HG03280 (cell line): ENCODE measurements around the gene HHAT.

Experiments
- ATAC-seq: cut with Tn5 transposase; IDR thresholded peaks from one replicate; pipeline ENCODE4 v1.9.1; 2021; ENCODE audit warnings: mild to moderate bottlenecking, moderate library complexity; ENCODE audit not compliant: unreplicated experiment

HHAT gene

DNA sequence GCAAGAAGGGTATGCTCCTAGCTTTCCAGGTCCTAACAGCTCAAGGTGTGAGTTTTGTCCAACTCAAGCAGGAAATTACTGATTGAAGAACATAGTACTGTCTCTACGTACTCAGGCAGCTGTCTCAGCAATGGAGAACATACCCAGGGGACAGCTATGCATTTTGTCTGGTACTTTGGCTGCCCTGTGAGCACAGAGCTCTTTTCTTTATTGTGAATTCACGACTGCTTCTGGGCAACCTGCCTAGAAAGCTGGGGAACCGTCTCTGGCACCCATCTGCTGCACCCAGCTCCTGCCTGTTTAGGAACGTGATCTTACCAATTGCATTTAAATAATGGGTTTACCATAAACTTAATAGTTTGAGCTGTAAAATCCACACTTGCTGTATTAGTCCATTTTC lies 258.1 kb downstream of the HHAT start:
- ATAC-seq: no peak

DNA sequence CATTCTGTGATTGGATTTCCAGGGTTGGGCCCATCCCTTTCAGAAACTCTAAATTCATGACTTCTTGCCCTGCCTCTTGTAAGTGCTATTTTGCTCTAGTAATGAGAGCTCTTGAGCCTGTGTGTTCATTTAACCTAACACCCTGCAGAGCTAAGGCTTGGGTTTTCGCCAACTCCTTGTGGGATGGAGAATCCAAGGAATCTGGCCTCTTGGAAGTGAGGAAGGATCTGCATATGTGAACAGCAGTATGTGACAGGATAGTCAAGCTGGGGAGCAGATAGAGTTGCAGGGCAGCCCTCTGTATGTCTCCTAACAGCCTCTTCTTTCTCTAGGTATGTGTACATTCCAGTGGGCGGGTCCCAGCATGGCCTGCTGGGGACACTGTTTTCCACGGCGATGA lies 258.9 kb downstream of the HHAT start:
- ATAC-seq: no peak

DNA sequence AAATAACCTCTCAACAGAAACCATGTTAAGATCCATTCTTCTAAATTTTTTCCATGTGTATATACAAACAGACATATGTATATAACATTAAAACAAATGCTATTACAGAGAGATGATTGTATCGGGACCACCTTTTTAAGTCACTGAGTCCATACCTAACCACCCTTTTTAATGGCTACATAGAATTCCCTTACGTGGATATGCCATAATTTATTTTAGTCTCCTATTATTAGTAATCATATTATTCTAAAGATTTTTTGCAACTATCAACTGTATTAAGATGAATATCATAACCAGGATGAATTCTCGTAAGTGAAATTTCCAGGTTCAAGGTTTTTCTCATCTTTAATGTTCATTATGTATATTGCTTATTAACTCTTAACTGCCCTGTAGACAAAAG lies 259.7 kb downstream of the HHAT start:
- ATAC-seq: no peak

DNA sequence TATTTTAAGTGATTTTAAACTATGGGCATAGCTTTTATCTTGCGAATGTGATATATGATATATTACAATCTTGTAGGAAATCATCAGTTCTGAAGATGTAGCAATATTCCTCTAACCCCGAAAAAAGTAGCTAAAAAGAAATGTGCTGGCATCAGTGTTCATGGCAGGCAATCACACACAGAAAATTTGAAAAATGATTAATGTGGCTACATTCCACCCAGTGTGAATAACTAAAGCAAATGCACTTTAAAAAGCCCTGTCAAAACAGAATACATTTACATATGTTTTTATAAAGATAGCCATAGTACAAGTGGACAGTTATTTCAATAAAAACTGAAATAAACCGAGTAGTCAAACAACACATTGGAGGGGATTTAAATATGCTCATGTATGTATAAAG lies 260.2 kb downstream of the HHAT start:
- ATAC-seq: no peak

DNA sequence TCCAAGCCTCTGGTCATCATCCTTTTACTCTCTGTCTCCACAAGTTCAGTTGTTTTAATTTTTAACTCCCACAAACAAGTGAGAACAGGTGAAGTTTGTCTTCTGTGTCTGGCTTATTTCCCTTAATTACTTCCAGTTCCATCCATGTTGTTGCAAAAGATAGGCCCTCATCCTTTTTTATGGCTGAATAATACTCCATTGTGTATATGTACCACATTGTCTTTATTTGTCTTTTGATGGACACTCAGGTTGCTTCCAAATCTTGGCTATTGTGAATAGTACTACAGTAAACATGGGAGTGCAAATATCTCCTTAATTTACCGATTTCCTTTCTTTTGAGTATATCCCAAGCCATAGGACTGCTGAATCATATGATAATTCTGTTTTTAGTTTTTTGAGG lies 262.5 kb downstream of the HHAT start:
- ATAC-seq: no peak

DNA sequence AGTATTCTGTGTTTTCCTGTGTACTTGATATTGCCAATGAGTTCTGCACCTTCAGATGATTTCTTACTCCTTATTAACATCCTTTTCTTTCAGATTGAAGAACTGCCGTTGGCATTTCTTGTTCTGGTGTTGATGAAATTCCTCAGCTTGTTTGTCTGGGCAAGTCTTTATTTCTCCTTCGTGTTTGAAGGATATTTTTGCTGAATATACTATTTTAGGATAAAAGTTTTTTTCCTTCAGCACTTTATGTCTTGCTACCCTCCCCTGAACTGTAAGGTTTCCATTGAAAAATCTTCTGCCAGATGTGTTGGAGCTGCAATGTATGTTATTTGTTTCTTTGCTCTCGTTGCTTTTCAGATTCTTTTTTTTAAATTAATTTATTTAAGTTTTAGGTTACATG lies 265.9 kb downstream of the HHAT start:
- no peak for ATAC-seq

DNA sequence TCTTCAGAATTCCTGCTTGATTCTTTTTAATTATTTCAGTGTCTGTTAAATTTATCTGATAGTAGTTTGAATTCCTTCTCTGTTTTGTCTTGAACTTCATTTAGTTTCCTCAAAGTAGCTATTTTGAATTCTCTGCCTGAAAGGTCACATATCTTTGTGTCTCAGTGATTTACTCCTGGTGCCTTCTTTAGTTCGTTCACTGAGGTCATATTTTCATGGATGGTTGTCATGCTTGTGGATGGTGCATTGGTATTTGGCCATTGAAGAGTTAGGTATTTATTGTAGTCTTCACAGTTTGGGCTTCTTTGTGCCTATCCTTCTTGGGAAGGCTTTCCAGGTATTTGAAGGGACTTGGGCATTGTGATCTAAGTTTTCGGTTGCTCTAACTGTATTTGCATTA lies 267.9 kb downstream of the HHAT start:
- no peak for ATAC-seq

DNA sequence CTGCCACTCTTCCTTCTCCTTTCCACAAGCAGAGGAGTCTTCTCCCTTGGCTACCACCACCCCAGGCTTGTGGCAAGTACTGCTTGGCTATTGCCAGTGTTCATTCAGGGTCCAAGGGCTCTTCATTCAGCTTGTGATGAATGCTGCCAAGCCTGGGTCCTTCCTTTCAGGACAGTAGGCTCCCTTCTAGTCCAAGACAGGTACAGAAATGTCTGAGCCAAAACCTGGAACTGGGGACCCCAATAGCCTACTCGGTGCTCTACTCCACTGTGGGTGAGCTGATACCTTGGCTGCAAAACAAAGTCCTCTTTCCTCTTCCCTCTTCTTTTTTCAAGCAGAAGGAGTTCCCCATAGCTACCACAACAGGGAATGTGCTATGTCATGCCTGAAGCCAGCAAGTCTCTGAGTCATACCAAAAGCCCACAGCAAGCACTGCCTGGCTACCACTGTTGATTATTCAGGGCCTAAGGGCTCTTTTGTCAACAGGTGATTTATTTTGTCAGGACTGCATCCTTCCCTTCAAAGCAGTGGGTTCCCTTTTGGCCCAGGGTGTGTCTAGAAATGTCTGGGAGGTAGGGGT lies 268.9 kb downstream of the HHAT start:
- no peak for ATAC-seq

DNA sequence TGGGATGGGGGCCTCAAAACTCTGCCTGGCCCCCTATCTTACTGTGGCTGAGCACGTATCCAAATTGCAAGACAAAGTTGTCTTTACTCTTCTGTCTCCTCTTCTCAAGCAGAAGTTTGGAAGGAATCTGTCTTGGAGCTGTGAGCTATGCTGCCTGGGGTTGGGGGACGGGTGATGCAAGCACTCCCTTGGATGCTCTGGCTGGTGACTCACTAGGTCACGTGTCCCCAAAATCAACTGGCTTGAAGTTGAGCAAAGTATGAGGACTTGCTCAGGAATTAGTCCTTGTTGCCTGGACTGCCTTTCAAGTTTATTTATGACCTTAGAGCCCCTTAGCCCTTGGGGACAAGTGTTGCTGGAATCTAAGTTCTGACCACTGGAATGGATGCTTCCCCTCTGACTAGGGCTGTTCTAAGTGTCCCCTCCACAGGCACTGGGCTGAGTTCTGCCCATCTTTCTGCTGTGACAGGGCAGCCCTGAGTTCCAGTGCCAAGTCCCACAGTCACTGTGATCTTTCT lies 269.5 kb downstream of the HHAT start:
- no peak for ATAC-seq

DNA sequence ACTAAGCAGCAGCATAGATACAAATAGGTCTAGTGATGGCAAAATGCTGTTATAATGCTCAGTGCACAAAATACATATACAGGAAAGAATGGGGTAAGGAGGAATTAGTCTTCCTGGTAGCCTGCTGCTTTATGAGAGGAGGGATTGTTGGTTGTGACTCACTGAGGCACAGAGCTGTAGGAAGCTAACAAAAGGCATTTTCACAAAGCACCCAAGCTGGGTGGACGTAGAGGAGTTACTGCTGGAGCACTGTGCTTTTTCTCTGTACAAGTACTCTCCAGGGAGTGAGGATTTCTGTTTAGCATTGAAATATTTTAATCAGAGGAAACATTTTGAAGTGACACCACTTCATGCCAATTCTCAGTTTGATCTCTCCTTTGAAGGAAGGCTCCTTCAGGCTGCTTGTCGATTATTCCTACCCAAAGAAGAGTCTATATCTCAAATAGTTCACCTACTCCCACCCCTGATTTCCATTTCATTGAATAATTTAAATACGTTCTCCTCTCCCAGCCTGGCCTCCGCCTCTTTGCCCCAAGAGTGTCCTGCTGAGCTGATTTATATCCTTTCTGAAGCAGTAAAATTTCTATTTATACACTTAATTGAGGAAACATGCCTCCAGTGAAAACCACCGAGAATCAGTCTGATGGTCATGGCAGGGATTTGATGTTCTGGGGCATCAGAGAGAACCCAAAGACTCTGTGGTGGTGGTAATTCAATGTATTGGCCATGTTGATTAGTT lies 271.9 kb downstream of the HHAT start:
- ATAC-seq: no peak

DNA sequence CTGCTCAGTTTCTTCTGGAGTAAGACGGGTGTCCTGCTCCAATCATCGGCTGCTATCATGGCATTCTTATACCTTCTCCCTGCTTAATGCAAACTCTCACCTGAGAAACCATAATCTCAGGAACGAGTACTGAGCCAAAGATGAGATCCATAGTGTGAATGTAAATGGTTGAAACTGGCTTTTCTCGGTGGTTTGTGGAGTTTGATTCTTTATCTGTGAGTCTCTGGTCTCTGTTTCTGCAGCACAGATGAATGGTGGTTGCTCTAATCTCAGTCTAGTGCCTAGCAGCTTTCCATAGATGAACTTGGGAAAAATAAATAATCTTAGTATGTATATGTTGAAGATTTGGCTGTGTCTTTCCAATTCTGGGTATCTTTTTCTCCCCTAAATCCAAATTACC lies 274.4 kb downstream of the HHAT start:
- ATAC-seq: no peak

DNA sequence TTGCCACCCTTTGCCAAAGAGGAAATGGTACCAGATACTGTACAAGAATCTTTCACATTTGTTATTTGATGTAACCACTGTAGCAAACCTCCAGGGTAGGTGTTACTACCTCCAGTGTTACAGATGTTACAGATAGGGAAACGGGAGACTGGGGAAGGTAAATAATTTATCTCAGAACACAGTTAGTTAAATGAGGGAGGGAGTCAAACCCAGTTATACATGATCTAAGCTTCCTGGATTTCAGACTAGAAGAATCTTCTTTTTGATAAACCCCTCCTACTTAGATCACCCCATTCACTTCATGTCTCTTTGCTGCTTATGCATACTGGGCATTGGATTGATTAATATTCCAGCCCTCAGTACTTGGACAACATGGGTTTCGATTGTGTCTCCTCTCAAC lies 276.4 kb downstream of the HHAT start:
- no peak for ATAC-seq

DNA sequence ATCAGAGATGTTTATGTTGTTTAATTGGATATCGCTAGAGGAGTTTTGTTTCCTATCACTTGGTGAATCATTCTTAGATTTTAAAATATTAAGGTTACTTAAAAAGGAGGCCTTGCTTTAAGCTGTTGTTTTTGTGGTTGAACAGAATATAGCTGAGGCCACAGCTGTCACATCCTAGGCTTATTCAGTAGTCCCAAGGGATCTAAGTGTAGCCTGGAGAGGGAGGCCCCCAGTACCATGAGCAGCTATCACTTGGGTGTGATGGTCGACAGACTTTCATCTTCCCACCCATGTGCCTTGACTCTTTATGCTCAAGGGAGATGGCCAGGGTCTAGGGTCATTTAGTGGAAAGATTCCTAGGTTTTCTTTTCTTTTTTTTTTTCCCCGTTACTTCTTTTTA lies 278.7 kb downstream of the HHAT start:
- no peak for ATAC-seq

DNA sequence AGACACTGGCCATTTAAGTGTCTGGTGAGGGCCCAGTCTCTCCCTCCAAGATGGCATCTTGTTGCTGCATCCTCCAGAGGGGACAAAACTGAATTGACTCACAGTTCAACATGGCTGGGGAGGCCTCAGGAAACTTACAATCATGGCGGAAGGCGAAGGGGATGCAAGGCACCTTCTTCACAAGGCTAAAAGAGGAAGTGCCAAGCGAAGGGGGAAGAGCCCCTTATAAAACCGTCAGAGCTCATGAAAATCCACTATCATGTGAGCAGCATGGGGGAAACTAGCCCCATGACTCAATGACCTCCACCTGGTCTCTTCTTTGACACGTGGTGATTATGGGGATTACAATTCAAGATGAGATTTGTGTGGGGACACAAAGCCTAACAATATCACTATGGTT lies 280.1 kb downstream of the HHAT start:
- ATAC-seq: no peak

DNA sequence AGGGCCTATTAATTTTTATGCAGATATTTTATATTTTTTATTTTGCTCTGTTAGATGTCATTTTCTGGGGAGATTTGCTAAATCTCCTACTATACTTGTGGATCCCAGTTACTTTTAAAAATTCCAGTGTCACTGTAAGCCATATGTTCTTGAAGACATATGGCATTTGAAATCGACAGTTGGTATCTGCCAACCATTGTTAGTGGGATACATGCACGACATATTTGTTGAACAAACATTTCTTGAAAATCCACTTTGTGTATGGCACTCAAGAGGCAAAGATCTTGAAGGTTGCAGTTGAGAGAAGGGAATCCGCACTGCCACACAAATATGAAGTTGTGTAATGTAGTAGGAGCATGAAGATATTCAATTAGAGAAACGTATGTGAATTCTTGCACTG lies 287.7 kb downstream of the HHAT start:
- no peak for ATAC-seq

DNA sequence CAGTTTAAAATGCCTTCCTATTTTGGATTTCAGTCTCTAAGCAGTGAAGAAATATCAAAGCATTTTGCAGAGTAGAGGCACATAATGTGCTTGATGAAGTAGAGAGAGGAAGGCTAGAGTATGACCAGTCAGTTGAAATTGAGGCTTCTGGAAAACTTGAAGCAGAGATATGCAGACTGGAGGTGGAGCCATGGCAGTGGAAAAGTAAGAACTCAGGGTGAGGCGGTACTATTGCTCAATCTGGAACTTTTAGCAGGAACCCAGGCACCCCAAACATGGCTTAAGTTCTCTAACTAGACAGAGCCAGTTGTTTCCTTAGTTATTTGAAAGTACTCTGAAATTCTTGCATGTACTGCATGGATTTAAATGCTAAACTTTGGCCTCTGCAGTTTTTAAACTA lies 288.6 kb downstream of the HHAT start:
- no peak for ATAC-seq

DNA sequence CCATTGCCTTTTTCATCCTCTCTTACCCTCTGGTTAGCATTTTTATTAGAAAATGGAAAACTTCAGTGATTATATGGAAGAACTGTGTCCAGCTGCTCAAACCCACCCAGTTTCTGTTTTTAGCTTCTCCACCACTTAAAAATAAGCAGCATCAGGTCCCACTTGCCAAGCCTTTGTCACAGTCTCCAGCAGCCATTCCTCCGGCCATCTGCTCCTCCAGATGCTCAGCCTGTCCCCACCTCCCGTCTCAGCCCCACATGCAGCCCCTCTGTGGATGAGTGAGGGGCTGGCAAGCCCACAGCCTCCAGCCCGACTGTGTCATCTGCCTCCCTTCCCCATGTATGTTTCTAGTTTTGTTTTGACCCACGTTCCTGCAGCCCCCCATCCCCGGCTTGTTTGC lies 289.7 kb downstream of the HHAT start:
- no peak for ATAC-seq

DNA sequence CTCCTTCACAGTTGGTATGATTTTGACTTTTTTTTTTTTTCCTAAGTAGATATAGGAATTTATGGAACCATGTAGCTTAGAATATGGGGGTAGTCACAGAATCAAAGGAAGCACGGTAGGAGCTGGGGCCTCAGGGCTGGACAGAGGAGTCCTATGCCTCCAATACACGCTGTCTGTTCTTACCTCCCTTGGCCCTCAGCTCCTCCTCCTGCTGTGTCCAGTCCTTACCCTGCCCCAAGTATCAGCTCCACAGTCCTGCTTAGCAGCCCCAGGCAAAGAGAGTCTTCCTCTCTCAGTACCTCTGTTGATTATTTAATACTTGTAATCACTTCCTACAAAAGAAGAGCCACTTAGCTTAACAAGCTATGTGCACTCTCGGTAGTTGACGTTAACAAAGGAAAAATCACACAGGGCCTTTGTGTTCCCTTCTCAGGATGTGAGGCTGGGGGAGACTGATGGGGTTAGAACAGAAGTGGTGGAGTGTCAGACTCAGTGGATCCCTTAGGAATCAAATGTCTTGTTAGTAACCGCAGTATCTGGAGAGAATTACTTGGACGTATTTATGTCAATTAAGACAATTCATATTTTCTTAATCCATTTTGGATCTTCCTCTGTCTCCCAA lies 292.3 kb downstream of the HHAT start:
- ATAC-seq: no peak

DNA sequence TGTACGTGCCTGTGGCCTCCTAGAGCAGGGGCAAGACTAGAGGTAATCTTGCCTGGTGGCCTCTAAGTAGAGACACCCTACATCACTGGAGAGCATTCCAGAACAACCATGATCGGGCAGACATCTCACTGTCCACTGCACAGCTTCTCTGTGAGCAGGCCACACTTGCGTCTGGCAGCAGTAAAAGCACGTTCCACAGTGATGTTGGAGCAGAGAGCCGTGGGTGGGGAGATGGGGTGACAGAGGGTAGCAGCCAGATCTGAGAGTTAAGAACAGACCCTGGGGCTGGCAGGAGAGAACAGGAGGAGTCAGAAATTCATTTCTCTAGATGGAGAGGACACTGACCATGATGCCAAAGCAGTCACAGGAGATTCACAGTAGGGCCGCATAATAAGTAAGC lies 293.0 kb downstream of the HHAT start:
- ATAC-seq: no peak

DNA sequence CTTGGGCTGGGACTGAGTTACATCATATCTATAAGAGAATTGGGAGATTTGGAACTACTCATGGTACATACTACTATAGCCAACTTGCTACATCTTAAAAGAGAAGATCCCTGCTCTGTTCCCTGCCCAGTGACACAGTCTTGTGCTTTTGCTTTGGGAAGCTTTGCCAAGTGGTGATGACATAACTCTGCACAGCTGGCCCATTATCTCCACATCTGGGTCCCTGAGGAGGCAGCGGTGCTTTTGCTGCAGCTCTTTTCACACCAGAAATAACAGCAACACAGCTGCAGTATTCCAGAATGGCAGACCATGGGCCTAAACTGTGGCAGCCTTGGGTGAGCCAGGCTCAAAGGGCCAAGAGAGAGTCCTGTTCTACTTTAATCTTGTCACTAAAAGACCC lies 296.0 kb downstream of the HHAT start:
- no peak for ATAC-seq

DNA sequence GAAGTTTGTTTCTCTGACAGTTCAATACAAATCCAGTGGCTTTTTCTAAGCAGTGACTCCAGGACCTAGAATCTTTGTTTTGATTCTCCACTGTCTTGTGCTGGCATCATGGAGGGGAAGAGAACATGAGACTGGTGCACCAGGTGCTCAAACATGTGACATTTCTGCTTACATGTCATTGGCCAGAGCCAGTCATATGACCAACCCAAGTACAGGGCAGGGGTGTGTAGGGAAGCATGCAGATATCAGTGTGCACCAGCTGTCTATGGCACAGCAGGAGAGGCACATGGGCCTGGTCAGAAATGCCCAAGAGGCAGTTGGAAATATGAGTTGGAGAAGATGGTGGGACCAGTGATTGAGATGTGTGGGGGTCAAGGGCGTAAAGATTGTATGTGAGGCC lies 297.0 kb downstream of the HHAT start:
- ATAC-seq: no peak

DNA sequence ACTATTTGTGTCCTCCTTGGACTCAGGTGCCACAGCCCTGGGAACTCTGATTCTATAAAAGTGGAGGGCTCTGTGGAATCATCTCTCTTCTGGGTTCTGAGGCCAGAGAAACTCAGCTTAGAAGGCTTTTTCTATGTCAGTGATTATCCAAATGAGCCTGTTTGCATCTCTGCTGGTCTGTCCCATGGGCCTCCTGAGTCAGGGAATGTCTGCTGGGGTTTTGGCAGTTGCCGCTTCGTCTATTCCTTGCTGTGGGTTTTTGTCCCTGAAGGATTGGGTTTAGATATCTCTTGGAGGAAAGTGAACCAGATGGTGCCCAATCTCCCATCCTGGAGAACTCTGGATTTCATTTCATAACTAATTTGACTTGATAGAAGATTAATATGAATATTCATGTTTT lies 297.6 kb downstream of the HHAT start:
- ATAC-seq: no peak
